OCI-LY7 (cell line): ENCODE results near the gene RPS8.

Experiments
- EZH2phosphoT487 ChIP-seq: fragments of 200-600 bp; sonication (generic); IDR thresholded peaks from 2 replicates; pipeline ENCODE4 v1.6.1; 2018; ENCODE audit warnings: low read depth, borderline replicate concordance, mild to moderate bottlenecking, mixed run types, antibody characterized with exemption, low read length, moderate library complexity, mixed read lengths
- TF ChIP-seq, protein P1 (sequence below): fragments of 200-600 bp; sonication (generic); conservative IDR thresholded peaks from 2 replicates; pipeline ENCODE4 v1.5.1; 2014; ENCODE audit warnings: mild to moderate bottlenecking, antibody characterized with exemption, low read length, moderate library complexity, mixed read lengths

DNA sequence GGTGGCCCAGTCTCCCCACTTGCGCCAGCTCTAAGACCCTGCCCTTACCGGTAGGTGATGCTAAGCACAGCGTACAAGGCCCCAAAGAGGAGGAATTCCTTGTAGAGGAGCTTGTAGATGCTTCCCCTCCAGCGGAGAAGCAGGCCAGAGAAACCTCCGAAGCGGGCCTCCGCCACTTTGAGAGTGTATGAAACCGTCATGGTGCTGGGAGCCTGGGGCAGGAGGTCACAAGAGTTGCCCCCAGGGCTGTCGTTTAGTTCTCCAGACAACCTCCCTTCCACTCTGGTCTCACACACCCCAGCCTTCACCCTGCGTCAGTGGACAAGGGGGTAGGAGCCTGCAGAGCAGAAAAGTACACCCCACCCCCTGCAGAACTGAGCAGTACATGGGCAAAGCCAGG, 12.2 kb downstream of the RPS8 start:
- TF ChIP-seq, protein P1, sequence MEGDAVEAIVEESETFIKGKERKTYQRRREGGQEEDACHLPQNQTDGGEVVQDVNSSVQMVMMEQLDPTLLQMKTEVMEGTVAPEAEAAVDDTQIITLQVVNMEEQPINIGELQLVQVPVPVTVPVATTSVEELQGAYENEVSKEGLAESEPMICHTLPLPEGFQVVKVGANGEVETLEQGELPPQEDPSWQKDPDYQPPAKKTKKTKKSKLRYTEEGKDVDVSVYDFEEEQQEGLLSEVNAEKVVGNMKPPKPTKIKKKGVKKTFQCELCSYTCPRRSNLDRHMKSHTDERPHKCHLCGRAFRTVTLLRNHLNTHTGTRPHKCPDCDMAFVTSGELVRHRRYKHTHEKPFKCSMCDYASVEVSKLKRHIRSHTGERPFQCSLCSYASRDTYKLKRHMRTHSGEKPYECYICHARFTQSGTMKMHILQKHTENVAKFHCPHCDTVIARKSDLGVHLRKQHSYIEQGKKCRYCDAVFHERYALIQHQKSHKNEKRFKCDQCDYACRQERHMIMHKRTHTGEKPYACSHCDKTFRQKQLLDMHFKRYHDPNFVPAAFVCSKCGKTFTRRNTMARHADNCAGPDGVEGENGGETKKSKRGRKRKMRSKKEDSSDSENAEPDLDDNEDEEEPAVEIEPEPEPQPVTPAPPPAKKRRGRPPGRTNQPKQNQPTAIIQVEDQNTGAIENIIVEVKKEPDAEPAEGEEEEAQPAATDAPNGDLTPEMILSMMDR, result no peak
- no peak for TF ChIP-seq EZH2phosphoT487
